Right forelimb (tissue), 1 donor: ENCODE measurements around the gene DIRAS1.
"Not testable (repeated sequence)": the region's sequence is repeated elsewhere in the genome, so short reads cannot be mapped to it uniquely, and the experiment has no call there.

Experiments used
- DNase-seq: peaks from one replicate; pipeline ENCODE4 v3.0.0-alpha.2; 2018

Gene DIRAS1

GRCh38 chr19:2703691-2704216 is 17.4 kb downstream of the DIRAS1 start:
- no peak for DNase-seq

DNA sequence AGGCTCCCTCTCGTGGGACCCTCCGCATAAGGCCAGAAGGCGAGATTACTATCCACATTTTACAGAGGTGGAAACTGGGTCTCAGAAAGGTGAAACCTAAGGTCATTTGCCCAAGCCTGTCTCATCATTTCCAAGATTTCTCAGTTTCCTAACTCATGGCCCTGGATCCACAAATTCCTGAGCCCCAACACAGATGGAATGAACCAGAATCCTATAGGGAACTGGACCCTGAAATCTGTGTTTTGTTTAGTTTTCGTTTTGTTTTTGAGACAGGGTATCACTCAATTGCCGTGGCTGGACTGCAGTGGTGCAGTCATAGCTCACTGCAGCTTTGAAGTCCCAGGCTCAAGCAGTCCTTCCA is 18.1 kb downstream of the DIRAS1 start:
- no peak for DNase-seq

- DNase-seq = peak; percentile 95
Measured at GRCh38 chr19:2702170-2703076, 18.7 kb downstream of the DIRAS1 start, which contains the start of gene GNG7. TSS of gene GNG7 (minus strand) at chr19:2702694. CDS start at chr19:2520688, 182,006 bp downstream.

GRCh38 chr19:2701361-2702169 is 19.6 kb downstream of the DIRAS1 start:
- no peak for DNase-seq

- no peak for DNase-seq
Measured at GRCh38 chr19:2700660-2701360, 20.4 kb downstream of the DIRAS1 start.

DNA sequence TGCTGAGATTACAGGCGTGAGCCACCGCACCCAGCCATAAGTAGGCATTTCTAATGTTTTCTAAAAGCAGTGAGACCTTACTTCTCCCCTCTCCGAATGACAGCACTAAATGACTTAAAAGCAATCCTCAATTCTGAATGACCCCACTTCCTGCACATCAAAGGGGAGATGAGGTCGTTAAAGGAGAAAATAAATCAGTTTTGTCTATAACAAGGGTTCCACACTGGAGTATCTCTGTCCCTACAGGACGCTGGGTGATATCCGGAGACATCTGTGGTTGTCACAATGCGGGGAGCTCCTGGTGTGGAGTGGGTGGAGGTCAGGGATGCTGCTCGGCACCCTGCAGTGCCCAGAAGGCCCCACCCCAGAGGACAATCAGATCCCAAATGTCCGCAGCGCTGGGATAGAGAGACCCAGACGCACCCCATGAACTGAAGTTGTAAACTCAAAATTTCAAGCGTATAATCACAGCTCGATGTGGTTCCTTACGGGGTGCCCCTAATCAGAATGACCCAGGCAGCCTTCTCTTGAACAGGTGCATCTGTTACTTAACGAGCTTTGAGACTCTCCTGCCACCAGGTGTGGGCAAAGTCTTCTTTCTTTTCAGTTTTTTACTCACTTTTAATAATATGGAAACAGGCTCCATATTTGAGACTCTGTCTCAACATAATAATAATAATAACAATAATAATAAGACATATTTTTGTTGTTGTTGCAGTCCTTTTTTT is 21.6 kb downstream of the DIRAS1 start:
- DNase-seq = no peak

DNA sequence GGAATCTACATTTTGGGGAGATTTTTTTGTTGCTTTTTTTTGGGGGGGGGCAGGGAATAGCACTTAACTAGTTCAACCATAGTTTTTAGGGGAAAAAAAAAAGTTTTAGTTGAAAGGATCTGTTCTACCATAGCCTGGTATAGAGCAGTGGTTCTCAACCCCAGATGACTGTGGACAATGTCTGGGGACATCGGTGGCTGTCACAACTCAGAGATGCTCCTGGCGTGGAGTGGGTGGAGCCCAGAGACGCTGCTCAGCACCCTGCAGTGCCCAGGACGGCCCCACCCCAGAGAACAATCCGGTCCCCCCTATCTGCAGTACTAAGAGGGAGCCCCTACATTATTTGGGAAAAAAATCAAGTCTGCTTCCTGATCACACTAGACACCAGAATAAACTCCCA is 27.0 kb downstream of the DIRAS1 start:
- no peak for DNase-seq

- DNase-seq = no peak
Measured at GRCh38 chr19:2693492-2694160, 27.5 kb downstream of the DIRAS1 start.

- no peak for DNase-seq
Measured at GRCh38 chr19:2691951-2692350, 29.2 kb downstream of the DIRAS1 start.

DNA sequence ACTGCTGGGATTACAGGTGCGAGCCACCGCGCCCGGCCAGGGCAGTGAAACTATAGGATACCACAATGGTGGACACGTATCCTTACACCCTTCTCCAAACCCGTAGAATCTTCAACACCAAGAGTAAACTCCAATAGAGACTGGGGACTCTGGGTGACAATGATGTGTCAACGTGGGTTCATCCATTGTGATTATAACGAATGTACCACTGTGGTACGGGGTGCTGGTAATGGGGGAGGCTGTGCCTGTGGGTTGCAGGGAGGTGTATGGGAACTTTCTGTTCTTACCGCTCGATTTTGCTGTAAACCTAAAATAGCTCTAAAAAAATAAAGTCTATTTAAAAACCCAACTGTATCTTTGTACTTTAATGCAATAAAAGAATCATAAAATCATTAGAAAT is 30.3 kb downstream of the DIRAS1 start:
- no peak for DNase-seq

- DNase-seq = no peak
Measured at GRCh38 chr19:2686360-2686759, 34.8 kb downstream of the DIRAS1 start.

DNA sequence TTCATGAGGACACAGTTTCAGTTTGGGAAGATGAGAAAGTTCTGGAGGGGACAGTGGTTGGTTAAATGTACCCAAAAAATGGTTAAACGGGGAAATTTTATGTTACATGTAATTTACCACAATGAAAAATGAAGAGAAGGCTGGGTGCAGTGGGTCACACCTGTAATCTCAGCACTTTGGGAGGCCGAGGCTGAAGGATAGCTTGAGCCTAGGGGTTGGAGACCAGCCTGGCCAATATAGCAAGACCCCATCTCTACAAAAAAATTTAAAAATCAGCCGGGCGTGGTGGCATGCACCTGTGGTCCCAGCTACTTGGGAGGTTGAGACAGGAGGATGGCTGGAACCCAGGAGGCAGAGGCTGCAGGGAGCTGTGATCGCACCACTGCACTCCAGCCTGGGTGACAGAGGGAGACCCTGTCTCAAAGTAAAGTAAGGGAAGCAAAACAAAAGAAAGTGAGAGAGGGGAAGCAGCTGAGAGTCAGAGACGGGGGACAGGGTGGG is 35.9 kb downstream of the DIRAS1 start:
- DNase-seq = no peak

GRCh38 chr19:2683430-2684003 is 37.7 kb downstream of the DIRAS1 start:
- no peak for DNase-seq

DNA sequence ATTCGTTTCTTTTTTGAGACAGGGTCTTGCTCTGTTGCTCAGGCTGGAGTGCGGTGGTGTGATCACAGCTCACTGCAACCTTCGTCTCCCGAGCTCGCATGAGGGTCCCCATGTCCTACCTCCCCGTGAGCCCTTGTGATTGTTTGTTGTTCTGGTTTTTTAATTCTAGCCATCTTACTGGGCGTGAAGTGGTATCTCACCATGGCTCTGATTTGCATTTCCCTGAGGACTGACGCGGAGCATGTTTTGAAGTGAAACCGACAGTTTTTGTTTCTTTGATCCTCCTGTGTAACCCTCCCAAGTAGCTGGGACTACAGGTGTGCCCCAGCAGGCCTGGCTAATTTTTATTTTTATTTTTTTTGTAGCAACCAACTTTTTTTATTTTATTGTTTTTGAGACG is 40.4 kb downstream of the DIRAS1 start:
- no peak for DNase-seq

DNA sequence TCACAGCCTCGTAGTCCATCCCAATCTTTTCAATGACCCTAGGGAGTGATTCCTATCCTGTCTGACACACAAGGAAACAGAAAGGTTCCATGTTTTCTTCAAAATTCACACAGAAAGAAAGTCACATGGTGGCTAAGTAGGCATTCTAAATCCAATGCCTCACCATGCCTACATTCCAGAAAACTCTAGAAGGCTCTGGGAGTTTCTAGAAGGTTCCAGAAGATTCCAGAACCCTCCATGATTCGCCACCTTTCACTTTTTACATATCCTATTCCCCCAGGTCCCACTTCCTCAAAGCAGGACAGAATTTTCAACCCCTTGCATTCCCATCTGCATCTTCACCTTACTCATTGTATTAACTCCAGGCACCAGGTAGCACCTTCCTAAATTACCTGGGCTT is 41.7 kb downstream of the DIRAS1 start:
- no peak for DNase-seq

DNA sequence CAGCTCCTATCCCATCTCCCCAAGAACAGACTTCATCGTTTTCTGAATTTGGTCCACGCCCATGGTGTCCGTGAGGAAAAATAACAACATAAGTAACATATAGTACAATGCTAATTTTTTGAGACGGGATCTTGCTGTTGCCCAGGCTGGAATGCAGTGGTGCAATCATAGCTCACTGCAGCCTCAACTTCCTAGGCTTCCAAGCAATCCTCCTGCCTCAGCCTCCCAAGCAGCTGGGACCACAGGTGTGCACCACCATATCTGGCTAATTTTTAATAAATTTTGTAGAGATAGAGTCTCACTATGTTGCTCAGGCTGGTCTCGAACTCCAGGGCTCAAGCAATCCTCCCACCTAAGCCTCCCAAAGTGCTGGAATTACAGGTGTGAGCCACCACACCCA is 42.2 kb downstream of the DIRAS1 start:
- DNase-seq = not testable (repeated sequence)

GRCh38 chr19:2678044-2678671 is 43.0 kb downstream of the DIRAS1 start:
- DNase-seq = no peak

GRCh38 chr19:2676823-2677222 is 44.3 kb downstream of the DIRAS1 start:
- DNase-seq = no peak

- DNase-seq = no peak
Measured at GRCh38 chr19:2675892-2676291, 45.3 kb downstream of the DIRAS1 start.

- DNase-seq = no peak
Measured at GRCh38 chr19:2670217-2670616, 51.0 kb downstream of the DIRAS1 start.
